SH-SY5Y (cell line): ENCODE data around the gene RASGRF2.

Experiments used
- GATA2 ChIP-seq: IDR thresholded peaks from 2 replicates; pipeline ENCODE4 v1.6.1; 2011; ENCODE audit warnings: mild to moderate bottlenecking, low read depth, low read length
- GATA3 ChIP-seq: IDR thresholded peaks from 2 replicates; pipeline ENCODE4 v1.6.1; 2011; ENCODE audit warnings: low read depth, mild to moderate bottlenecking, low read length, moderate library complexity

DNA sequence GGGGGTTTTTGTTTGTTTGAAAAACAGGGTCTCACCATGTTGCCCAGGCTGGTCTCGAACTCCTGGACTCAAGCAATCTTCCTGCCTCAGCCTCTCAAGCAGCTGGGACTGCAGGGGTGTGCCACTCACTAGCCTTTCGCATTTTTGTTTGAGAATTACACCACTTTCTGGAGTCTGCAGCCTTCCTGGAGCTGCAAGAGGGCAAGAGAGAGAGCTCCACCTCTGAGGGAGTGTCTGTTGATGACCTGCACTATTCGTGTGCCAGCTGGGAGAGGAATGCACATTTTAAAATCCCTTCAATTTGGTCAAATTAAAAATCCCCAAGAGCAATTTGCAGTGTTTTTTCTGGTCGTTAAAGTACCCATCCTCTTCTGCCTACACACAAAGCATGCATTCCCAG is 267.9 kb downstream of the RASGRF2 start:
- TF ChIP-seq GATA2 (no peak), GATA3 (no peak)
